Panc1 (cell line): ENCODE results near the gene ATXN1. TPM values are rescaled to one million over a fixed set of nuclear protein-coding genes. Genes with fewer than 3 reads are reported as not detected.

Experiments
- ATAC-seq: fragments of 200-7000 bp; cut with Tn5 transposase; 2 replicates; pipeline ENCODE4 v1.9.1; 2020; ENCODE audit warnings: mild to moderate bottlenecking, moderate library complexity
- BruUV-seq: library from RNA; stranded (reverse); fragments of 400-500 nt; replicated peaks from 2 replicates; lab custom pipeline; 2021; lab: Mats Ljungman, UMichigan
- CTCF ChIA-PET: fragments of 300-600 bp; sonication (Branson Sonifier 250); formaldehyde crosslinking; loops from one replicate; lab custom pipeline; 2022; ENCODE audit warnings: antibody characterized with exemption; lab: Charles Lee
- POLR2A ChIA-PET: fragments of 300-600 bp; sonication (Branson Sonifier 250); formaldehyde crosslinking; loops from one replicate; lab custom pipeline; 2022; ENCODE audit warnings: antibody characterized with exemption; lab: Charles Lee
- DNase-seq: peaks from one replicate; pipeline ENCODE4 v3.0.0-alpha.2; 2010; ENCODE audit warnings: low read depth, low spot score
- H3K27ac ChIP-seq: 2 replicates; pipeline ENCODE4 v1.5.1; 2011; ENCODE audit warnings: mild to moderate bottlenecking, low read length, inconsistent platforms
- H3K27me3 ChIP-seq: fragments of 200-500 bp; sonication (Bioruptor generic); 2 replicates; pipeline ENCODE4 v1.6.0; 2014; ENCODE audit warnings: low read length, inconsistent platforms; ENCODE audit not compliant: control insufficient read depth, insufficient read depth
- H3K36me3 ChIP-seq: fragments of 200-500 bp; sonication (Bioruptor generic); 2 replicates; pipeline ENCODE4 v1.5.1; 2014; ENCODE audit warnings: inconsistent platforms, mild to moderate bottlenecking, low read length, moderate library complexity; ENCODE audit not compliant: control insufficient read depth, insufficient read depth
- H3K4me1 ChIP-seq: 2 replicates; pipeline ENCODE4 v1.5.1; 2011; ENCODE audit warnings: inconsistent platforms, mild to moderate bottlenecking, low read length, moderate library complexity; ENCODE audit not compliant: control insufficient read depth, insufficient read depth
- H3K4me3 ChIP-seq, 2 experiments: 2 replicates each; pipeline ENCODE4 v1.5.1; 2011 to 2012; ENCODE audit warnings: low read depth in 2 of 2, low read length in 2 of 2, mild to moderate bottlenecking in 2 of 2, inconsistent platforms in 1 of 2, moderate library complexity in 1 of 2
- H3K9me3 ChIP-seq: fragments of 200-500 bp; sonication (Bioruptor generic); 2 replicates; pipeline ENCODE4 v1.5.1; 2014; ENCODE audit warnings: low read depth, mild to moderate bottlenecking, inconsistent platforms, low read length, moderate library complexity; ENCODE audit not compliant: control insufficient read depth, insufficient read depth
- POLR2AphosphoS5 ChIP-seq: IDR thresholded peaks from 2 replicates; pipeline ENCODE4 v1.6.1; 2012; ENCODE audit warnings: mild to moderate bottlenecking, low read depth, low read length, moderate library complexity
- REST ChIP-seq, 2 experiments: IDR thresholded peaks; 2 replicates each; pipeline ENCODE4 v1.6.1; 2011 to 2012; ENCODE audit warnings: low read depth in 2 of 2, control low read depth in 1 of 2, low read length in 1 of 2, mild to moderate bottlenecking in 1 of 2, moderate library complexity in 1 of 2; ENCODE audit not compliant: insufficient read depth in 1 of 2
- SIN3A ChIP-seq: IDR thresholded peaks from 2 replicates; pipeline ENCODE4 v1.6.1; 2012; ENCODE audit warnings: low read depth, mild to moderate bottlenecking, low read length, moderate library complexity, borderline replicate concordance; ENCODE audit not compliant: insufficient read depth
- TCF7L2 ChIP-seq: IDR thresholded peaks from 2 replicates; pipeline ENCODE4 v1.6.1; 2011; ENCODE audit warnings: mild to moderate bottlenecking, low read depth, low read length, inconsistent platforms
- in situ Hi-C: cut with HindIII; loops from 2 replicates; pipeline ENCODE4 v1.10.0; 2016; ENCODE audit warnings: low sequenced_read_pairs, low pct_unique_long_range_greater_than_20kb
- intact Hi-C: fragments of 100-400 bp; cut with micrococcal nuclease; formaldehyde crosslinking; loops from one replicate; pipeline ENCODE4 v1.10.0; 2022; ENCODE audit not compliant: unreplicated experiment
- total RNA-seq: library from RNA; stranded (reverse); gene quantifications from one replicate; pipeline ENCODE4 v1.2.1, GENCODE V29; 2021; ENCODE audit not compliant: unreplicated experiment
- TF ChIP-seq, protein P1 (sequence below): fragments of 450-650 bp; IDR thresholded peaks from 2 replicates; pipeline ENCODE4 v1.5.1; 2017; ENCODE audit warnings: mild to moderate bottlenecking

ATXN1 gene
- total RNA-seq, 1 experiment from 2014 or later: 67.1 TPM

DNA sequence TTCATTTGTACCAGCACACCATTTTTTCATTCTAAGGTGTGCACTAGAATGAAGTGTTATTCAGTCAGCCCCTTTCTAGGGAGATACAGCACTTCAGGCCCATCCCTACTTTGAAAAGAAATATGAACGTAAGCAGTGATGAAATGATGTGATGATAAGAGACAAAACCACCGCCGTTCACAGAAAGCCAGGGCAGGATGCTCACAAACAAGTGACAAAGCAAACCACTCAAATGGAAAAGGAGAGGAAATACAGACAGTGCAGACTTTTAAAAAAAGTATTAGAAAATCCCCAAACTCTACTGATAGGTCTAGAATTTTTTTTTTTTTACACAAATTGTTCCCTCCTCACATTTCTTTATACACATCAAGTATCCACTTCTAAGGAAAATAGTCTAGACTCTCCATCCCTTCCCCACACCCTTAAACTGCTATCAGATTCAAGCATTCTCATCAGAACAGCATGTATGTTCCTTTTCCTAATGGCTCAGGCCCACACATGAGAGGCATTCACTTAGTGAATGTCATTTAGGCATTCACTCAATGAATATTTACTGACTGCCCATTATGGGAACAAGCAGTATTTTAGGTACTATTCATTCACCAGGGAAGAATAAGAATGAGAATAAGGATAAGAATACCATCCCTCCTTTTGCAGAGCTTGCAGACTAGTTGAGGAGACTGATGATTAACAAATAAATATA lies 279.4 kb downstream of the ATXN1 start:
- Histone ChIP-seq H3K9me3 (no peaks in the 10 kb centered on the region), H3K4me3 (no peak overlapping the region), H3K27ac (no peak overlapping the region), H3K4me1 (no peaks in the 10 kb centered on the region), H3K27me3 (no peaks in the 10 kb centered on the region), H3K36me3 (no peaks in the 10 kb centered on the region; the same call in none of the 2 replicates)
- BruUV-seq: no TSS peak
- TF ChIP-seq SIN3A (no peak), REST (IDR thresholded peaks at IDR 0.05; ENCODE audit: insufficient read depth in 1 of 2, low read depth in 2 of 2, low read length in 1 of 2) (no peak), POLR2AphosphoS5 (no peak), TCF7L2 (no peak)
- TF ChIP-seq, protein P1, sequence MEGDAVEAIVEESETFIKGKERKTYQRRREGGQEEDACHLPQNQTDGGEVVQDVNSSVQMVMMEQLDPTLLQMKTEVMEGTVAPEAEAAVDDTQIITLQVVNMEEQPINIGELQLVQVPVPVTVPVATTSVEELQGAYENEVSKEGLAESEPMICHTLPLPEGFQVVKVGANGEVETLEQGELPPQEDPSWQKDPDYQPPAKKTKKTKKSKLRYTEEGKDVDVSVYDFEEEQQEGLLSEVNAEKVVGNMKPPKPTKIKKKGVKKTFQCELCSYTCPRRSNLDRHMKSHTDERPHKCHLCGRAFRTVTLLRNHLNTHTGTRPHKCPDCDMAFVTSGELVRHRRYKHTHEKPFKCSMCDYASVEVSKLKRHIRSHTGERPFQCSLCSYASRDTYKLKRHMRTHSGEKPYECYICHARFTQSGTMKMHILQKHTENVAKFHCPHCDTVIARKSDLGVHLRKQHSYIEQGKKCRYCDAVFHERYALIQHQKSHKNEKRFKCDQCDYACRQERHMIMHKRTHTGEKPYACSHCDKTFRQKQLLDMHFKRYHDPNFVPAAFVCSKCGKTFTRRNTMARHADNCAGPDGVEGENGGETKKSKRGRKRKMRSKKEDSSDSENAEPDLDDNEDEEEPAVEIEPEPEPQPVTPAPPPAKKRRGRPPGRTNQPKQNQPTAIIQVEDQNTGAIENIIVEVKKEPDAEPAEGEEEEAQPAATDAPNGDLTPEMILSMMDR: no peak
- ATAC-seq (no peak), DNase-seq (no peak)
- ChIA-PET CTCF (interaction anchor here (0.5 kb wide), 1 partner anchor 72 kb away, joined by 3 read pairs; no protein-coding TSS in a partner anchor), POLR2A (no interaction called here)
- intact Hi-C loops: no loop called here
- in situ Hi-C loops: no loop called here

DNA sequence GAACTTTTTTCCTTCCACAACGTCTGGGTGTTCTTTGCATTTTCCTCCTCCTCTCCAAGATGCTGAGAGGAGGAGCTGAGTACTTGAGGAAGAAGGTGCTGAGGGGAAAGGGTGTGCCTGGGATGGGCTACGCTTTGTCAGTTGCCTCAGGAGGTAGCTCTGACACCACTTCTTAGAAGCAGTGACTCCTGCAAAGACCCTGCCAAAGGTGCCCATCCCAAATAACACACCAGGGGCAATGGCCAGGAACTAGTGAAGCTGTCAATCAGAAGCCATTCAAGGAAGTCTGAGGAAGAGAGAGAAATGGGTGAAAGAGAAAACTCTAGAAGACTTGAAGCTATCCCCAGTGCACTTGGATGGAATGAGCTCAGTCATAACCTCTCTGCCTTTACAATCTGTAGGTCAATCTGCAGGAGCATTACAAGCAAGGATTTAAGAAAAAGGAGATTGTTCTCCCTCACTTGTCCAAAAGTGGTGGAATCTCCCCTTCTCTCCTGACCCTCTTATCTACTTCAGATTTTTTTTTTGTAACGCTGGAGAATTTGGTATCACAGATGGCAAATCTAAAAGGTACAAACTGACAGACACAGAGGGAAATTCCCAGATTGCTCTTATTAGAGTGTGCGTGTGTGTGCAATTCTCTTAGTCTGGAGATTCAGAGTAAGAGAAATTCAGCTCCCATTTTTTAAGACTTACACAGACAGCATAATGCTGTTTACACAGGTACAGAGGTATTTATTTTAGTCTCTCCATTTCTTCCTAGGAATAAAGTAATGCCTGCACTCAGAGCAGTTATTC lies 280.3 kb downstream of the ATXN1 start:
- ATAC-seq (no peak), DNase-seq (no peak)
- in situ Hi-C loops: no loop called here
- TF ChIP-seq SIN3A (no peak), REST (IDR thresholded peaks at IDR 0.05; ENCODE audit: insufficient read depth in 1 of 2, low read depth in 2 of 2, low read length in 1 of 2) (no peak), POLR2AphosphoS5 (no peak), TCF7L2 (no peak)
- TF ChIP-seq, protein P1: no peak
- Histone ChIP-seq H3K27me3 (no peaks in the 10 kb centered on the region), H3K36me3 (no peaks in the 10 kb centered on the region; the same call in none of the 2 replicates), H3K4me3 (no peak overlapping the region), H3K27ac (no peak overlapping the region), H3K9me3 (no peaks in the 10 kb centered on the region), H3K4me1 (no peaks in the 10 kb centered on the region)
- ChIA-PET CTCF (no interaction called here), POLR2A (no interaction called here)
- no TSS peak for BruUV-seq
- intact Hi-C loops: no loop called here
